Endothelial cell of umbilical vein (primary cell): ENCODE data around the gene NOP58. TPM values are rescaled to one million over a fixed set of nuclear protein-coding genes. Genes with fewer than 3 reads are reported as not detected.
A peak's percentile ranks its signal among the peaks of the same experiment; 100 is the strongest.

Experiments used
- BruUV-seq: library from RNA; stranded (reverse); fragments of 400-500 nt; replicated peaks from 2 replicates; lab custom pipeline; 2021; lab: Mats Ljungman, UMichigan
- CTCF ChIA-PET: fragments of 300-600, 350-600 bp; sonication (Branson Sonifier 250); formaldehyde crosslinking; loops from one replicate; lab custom pipeline; 2021; ENCODE audit warnings: antibody characterized with exemption, inconsistent platforms; lab: Charles Lee
- POLR2A ChIA-PET: fragments of 300-600, 350-600 bp; sonication (Branson Sonifier 250); formaldehyde crosslinking; loops from one replicate; lab custom pipeline; 2021; ENCODE audit warnings: antibody characterized with exemption, inconsistent platforms; lab: Charles Lee
- DNase-seq: peaks from one replicate; pipeline ENCODE4 v3.0.0-alpha.2; 2011; ENCODE audit warnings: low read depth, low spot score
- FAIRE-seq: peaks from 2 replicates; lab custom pipeline; 2011; peaks lifted over from hg19 to GRCh38; lab: Jason Lieb, UNC
- H2AFZ ChIP-seq: 2 replicates; pipeline ENCODE4 v1.6.0; 2012; ENCODE audit warnings: low read depth, low read length, control low read depth, inconsistent platforms
- H3K27ac ChIP-seq: 2 replicates; pipeline ENCODE4 v1.5.1; 2011; ENCODE audit warnings: low read depth, mild to moderate bottlenecking, control low read depth, low read length, moderate library complexity; ENCODE audit not compliant: insufficient read depth
- H3K27me3 ChIP-seq, 2 experiments: 2 replicates each; pipeline versions ENCODE4 v1.6.0 to v1.6.1; 2011; ENCODE audit warnings: low read length in 2 of 2, mixed read lengths in 1 of 2; ENCODE audit not compliant: control insufficient read depth in 2 of 2, insufficient read depth in 2 of 2
- H3K36me3 ChIP-seq, 2 experiments: 2 replicates in 1 of 2; 3 replicates in 1 of 2; pipeline ENCODE4 v1.5.1; 2011; ENCODE audit warnings: low read length in 2 of 2, mild to moderate bottlenecking in 1 of 2, moderate library complexity in 1 of 2; ENCODE audit not compliant: control insufficient read depth in 2 of 2, insufficient read depth in 2 of 2; ENCODE audit errors: extremely low read depth in 1 of 2
- H3K4me1 ChIP-seq: 3 replicates; pipeline ENCODE4 v1.5.1; 2011; ENCODE audit warnings: mild to moderate bottlenecking, low read length; ENCODE audit not compliant: control insufficient read depth, insufficient read depth; ENCODE audit errors: extremely low read depth
- H3K4me2 ChIP-seq: 2 replicates; pipeline ENCODE4 v1.6.1; 2011; ENCODE audit warnings: low read length, control low read depth, mixed read lengths; ENCODE audit not compliant: insufficient read depth
- H3K4me3 ChIP-seq, 3 experiments: fragments of 200-600 bp in 1 of 3; sonication (generic), shearing (Covaris generic) in 1 of 3; replicated peaks in 1 of 3; 2 replicates each; pipeline ENCODE4 v1.5.1; 2011 to 2016; ENCODE audit warnings: control low read depth in 3 of 3, low read length in 3 of 3, mild to moderate bottlenecking in 2 of 3, inconsistent platforms in 1 of 3, low read depth in 1 of 3, moderate library complexity in 1 of 3; ENCODE audit not compliant: insufficient read depth in 1 of 3
- H3K79me2 ChIP-seq: 2 replicates; pipeline ENCODE4 v1.6.0; 2012; ENCODE audit warnings: low read length, inconsistent platforms; ENCODE audit not compliant: control insufficient read depth, insufficient read depth
- H3K9ac ChIP-seq: replicated peaks from 2 replicates; pipeline ENCODE3; 2011; ENCODE audit warnings: low read length, control low read depth; ENCODE audit not compliant: insufficient read depth; ENCODE audit errors: extremely low read depth
- H3K9me1 ChIP-seq: replicated peaks from 3 replicates; pipeline ENCODE4 v1.6.0; 2011; ENCODE audit warnings: mild to moderate bottlenecking, low read length; ENCODE audit not compliant: control insufficient read depth, insufficient read depth; ENCODE audit errors: extremely low read depth
- H3K9me3 ChIP-seq: replicated peaks from 2 replicates; pipeline ENCODE4 v1.5.1; 2012; ENCODE audit warnings: low read length, inconsistent platforms; ENCODE audit not compliant: control insufficient read depth, insufficient read depth
- H4K20me1 ChIP-seq: replicated peaks from 2 replicates; pipeline ENCODE3; 2011; ENCODE audit warnings: mild to moderate bottlenecking, low read length; ENCODE audit not compliant: control insufficient read depth, insufficient read depth; ENCODE audit errors: extremely low read depth
- CTCF ChIP-seq, 2 donors: IDR thresholded peaks; 1 replicate in 1 of 2; 2 replicates in 1 of 2; pipeline ENCODE4 v1.5.1; 2011; ENCODE audit warnings: low read length in 2 of 2, mild to moderate bottlenecking in 2 of 2, moderate library complexity in 2 of 2, control low read depth in 1 of 2, inconsistent platforms in 1 of 2, low read depth in 1 of 2; ENCODE audit not compliant: insufficient read depth in 1 of 2; ENCODE audit errors: extremely low read depth in 1 of 2
- EZH2 ChIP-seq: IDR thresholded peaks from 2 replicates; pipeline ENCODE4 v1.6.1; 2012; ENCODE audit warnings: borderline replicate concordance, low read depth, mild to moderate bottlenecking, moderate library complexity, low read length, inconsistent platforms; ENCODE audit not compliant: severe bottlenecking
- FOS ChIP-seq: IDR thresholded peaks from 2 replicates; pipeline ENCODE4 v1.6.1; 2011; ENCODE audit warnings: mild to moderate bottlenecking, low read length, moderate library complexity, borderline replicate concordance; ENCODE audit not compliant: insufficient read depth
- JUN ChIP-seq: IDR thresholded peaks from 2 replicates; pipeline ENCODE4 v1.6.1; 2011; ENCODE audit warnings: borderline replicate concordance, low read depth; ENCODE audit not compliant: insufficient read length, insufficient read depth
- POLR2A ChIP-seq: IDR thresholded peaks from 2 replicates; pipeline ENCODE4 v1.6.1; 2012; ENCODE audit warnings: low read depth, mild to moderate bottlenecking, control low read depth, low read length
- POLR2AphosphoS5 ChIP-seq: IDR thresholded peaks from 2 replicates; pipeline ENCODE4 v1.6.1; 2012; ENCODE audit warnings: low read depth, mild to moderate bottlenecking, control low read depth, low read length, moderate library complexity; ENCODE audit not compliant: insufficient read depth
- dilution Hi-C: fragments of 300-500 bp; cut with MboI; formaldehyde crosslinking; loops from one replicate; pipeline ENCODE4 v1.15.0; 2019; ENCODE audit warnings: low sequenced_read_pairs; ENCODE audit not compliant: extremely low pct_ligation_motif_present
- intact Hi-C: fragments of 100-400 bp; cut with micrococcal nuclease; formaldehyde crosslinking; loops from one replicate; pipeline ENCODE4 v1.10.0; 2022
- polyA plus RNA-seq, 4 experiments: library from polyadenylated mRNA; depleted of rRNA in 3 of 4; stranded (reverse) in 3 of 4; unstranded in 1 of 4; fragments of >200 nt; gene quantifications; 2 replicates each; pipeline versions ENCODE4 v1.2.1 to v1.2.3, GENCODE V29; 2011 to 2012; ENCODE audit warnings: missing spikeins in 1 of 4
- total RNA-seq: library from RNA; stranded (reverse); gene quantifications from 2 replicates; pipeline ENCODE4 v1.2.3, GENCODE V29; 2021

The NOP58 gene
- total and polyA plus RNA-seq, 2 donors (not counting 3 experiments of a cell fraction or from before 2014, with no cell fraction given): 21.7 to 71.4 TPM

GRCh38 chr2:202278036-202278760 is 12.6 kb downstream of the NOP58 start:
- H3K4me2 ChIP-seq: peak overlapping the region; percentile 61

GRCh38 chr2:202278944-202279343 is 13.4 kb downstream of the NOP58 start:
- POLR2A ChIA-PET: no interaction called here
- Histone ChIP-seq H3K4me3 (peak overlapping the region in 1 of 3 experiments; percentile 12), H3K4me1 (peaks cover 24% of the 10 kb centered on the region), H2AFZ (no peak overlapping the region), H3K79me2 (peaks cover 88% of the 10 kb centered on the region), H3K36me3 (peaks cover 9 to 29% of the 10 kb centered on the region in 2 experiments), H3K9me1 (no peaks in the 10 kb centered on the region), H3K27ac (peak overlapping the region; percentile 88), H3K4me2 (peak overlapping the region; percentile 61), H4K20me1 (peaks cover 9% of the 10 kb centered on the region), H3K9me3 (no peaks in the 10 kb centered on the region), H3K27me3 (no peaks in the 10 kb centered on the region), H3K9ac (peak overlapping the region; percentile 36)
- TF ChIP-seq POLR2AphosphoS5 (no peak), CTCF (IDR thresholded peaks at IDR 0.05; ENCODE audit: extremely low read depth in 1 of 2, insufficient read depth in 1 of 2, low read depth in 1 of 2, low read length in 2 of 2) (peak; percentile 41 to 61)
- FAIRE-seq (peak; percentile 88), DNase-seq (peak; percentile 88)
- no TSS peak for BruUV-seq
- CTCF ChIA-PET: interaction anchor here (0.6 to 2.3 kb wide), 31 partner anchors 9 to 1529 kb away, joined by 3 to 26 read pairs (median 3); no protein-coding TSS in a partner anchor
- intact Hi-C loops (loop anchor here (1.0 to 2.0 kb wide), 4 partner anchors 14 to 216 kb away; partner anchors contain the start of gene NOP58), dilution Hi-C loops (no loop called here)

More at GRCh38 chr2:202278036-202278760, 12.6 kb downstream of the NOP58 start:
- FAIRE-seq (peak; percentile 80), DNase-seq (peak; percentile 85)
- Histone ChIP-seq H3K9me3 (no peaks in the 10 kb centered on the region), H3K4me3 (peak overlapping the region in 1 of 3 experiments; percentile 12), H3K27ac (peak overlapping the region; percentile 88), H2AFZ (no peak overlapping the region), H3K9me1 (no peaks in the 10 kb centered on the region), H3K9ac (peak overlapping the region; percentile 36), H3K79me2 (peaks cover 93% of the 10 kb centered on the region), H4K20me1 (peaks cover 9% of the 10 kb centered on the region), H3K27me3 (no peaks in the 10 kb centered on the region), H3K36me3 (peaks cover 9 to 24% of the 10 kb centered on the region in 2 experiments), H3K4me1 (peaks cover 31% of the 10 kb centered on the region)
- BruUV-seq: no TSS peak
- ChIA-PET POLR2A (no interaction called here), CTCF (interaction anchor here (0.6 to 2.3 kb wide), 32 partner anchors 7 to 1530 kb away, joined by 3 to 26 read pairs (median 3); no protein-coding TSS in a partner anchor)
- intact Hi-C loops: loop anchor here (1.0 to 2.0 kb wide), 3 partner anchors 39 to 217 kb away; no protein-coding TSS in a partner anchor
- TF ChIP-seq JUN: peak; percentile 90
- TF ChIP-seq POLR2A: no peak
- TF ChIP-seq EZH2: no peak
- TF ChIP-seq FOS: peak; percentile 80
- dilution Hi-C loops: no loop called here
